ES-I3 (cell line): Measurements from ENCODE around the gene KRT3.

Experiments used
- H3K36me3 ChIP-seq: 2 replicates; pipeline ENCODE4 v1.6.1; 2013; ENCODE audit warnings: mild to moderate bottlenecking, low read length, control low read depth, moderate library complexity; ENCODE audit not compliant: insufficient read depth
- H3K4me1 ChIP-seq: 2 replicates; pipeline ENCODE4 v1.6.1; 2013; ENCODE audit warnings: mild to moderate bottlenecking, control low read depth, low read length; ENCODE audit not compliant: insufficient read depth
- H3K9ac ChIP-seq: 2 replicates; pipeline ENCODE4 v1.6.1; 2013; ENCODE audit warnings: low read depth, mild to moderate bottlenecking, low read length, moderate library complexity
- H3K9me3 ChIP-seq: 2 replicates; pipeline ENCODE4 v1.6.1; 2013; ENCODE audit warnings: mild to moderate bottlenecking, low read length, moderate library complexity; ENCODE audit not compliant: control insufficient read depth, insufficient read depth

KRT3 gene

DNA sequence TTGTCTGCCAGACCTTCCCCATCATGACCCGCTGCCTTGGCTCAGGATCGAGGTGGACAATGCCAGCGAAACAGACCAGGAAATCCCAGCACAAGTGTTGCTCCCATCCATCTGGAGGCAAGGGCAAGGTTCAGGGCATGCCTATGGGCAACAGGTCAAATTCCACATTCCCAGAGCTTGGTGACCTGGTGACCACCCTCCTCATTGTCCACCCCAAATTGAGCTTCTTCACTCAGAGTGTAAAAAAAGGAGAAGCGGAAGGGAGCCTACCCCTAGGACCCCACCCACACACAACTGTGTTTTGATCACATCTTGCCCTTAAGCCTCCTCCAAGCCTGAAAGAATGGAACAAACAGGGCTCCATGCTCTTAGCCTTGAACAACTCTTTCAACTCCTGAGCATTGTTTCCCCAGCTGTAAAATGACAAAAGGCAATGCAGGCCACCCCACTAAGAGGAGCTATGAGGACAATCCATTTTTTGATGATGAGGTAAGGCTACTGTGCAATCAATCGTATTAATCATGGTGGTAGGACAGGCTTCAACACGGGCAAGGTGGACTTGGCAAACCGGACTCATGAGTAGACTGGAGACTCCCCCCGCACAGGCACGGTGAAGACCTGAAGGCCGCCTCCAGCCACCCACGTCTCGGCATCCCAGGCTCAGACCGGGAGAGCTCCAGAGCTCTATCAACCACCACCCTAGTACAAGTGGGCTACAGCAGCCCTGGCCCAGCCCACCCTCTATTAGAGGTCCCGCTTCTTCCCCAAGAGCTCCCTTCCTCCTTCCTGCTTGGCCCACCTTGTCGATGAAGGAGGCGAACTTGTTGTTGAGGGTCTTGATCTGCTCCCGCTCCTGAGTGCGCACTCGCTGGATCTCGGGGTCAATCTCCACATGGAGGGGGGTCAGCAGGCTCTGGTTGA, 37.3 kb upstream of the KRT3 start:
- no peak overlapping the region for H3K9ac ChIP-seq
- peaks cover 9% of the 10 kb centered on the region; the same call in 1 of the 2 replicates for H3K4me1 ChIP-seq
- no peaks in the 10 kb centered on the region for H3K36me3 ChIP-seq
- H3K9me3 ChIP-seq: no peaks in the 10 kb centered on the region

DNA sequence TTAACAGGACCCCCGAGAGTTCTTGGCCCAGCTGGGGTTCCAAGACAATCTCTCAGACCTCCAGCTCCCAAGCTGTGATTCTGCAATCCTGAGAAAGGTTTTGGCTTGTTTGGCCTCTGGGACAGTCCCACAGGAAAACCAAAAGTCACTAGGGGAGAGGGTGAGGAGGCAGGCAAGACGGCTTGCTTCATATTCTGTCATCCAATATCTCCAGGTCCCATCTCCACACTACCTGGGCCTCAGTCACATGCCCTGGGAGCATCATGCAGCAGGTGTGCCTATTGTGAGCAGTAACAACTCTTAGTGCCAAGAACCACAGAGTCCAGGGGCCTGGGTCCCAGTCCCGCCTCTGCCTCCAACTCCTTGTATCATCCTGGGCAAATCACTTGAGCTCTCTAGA, 36.5 kb upstream of the KRT3 start:
- peaks cover 6% of the 10 kb centered on the region; the same call in 1 of the 2 replicates for H3K4me1 ChIP-seq
- H3K9ac ChIP-seq: no peak overlapping the region
- H3K36me3 ChIP-seq: no peaks in the 10 kb centered on the region
- no peaks in the 10 kb centered on the region for H3K9me3 ChIP-seq

DNA sequence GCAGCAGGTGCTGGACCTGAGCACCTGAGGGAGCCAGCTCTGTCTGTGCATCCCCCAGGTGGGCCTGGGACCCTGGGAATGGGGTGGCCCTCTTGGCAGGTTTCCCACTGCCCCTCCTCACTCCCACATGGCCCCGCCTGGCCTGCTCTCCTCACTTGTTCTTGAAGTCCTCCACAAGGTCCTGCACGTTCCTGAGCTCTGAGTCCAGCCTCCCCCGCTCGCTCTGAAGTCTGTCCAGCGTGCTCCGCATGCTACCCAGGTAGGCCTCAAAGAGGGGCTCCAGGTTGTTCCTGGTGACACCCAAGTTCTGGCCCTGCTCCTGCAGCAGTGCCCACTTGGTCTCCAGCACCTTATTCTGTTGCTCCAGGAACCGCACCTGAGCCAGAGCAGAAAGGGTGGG, 35.3 kb upstream of the KRT3 start:
- H3K9me3 ChIP-seq: no peaks in the 10 kb centered on the region
- H3K36me3 ChIP-seq: no peaks in the 10 kb centered on the region
- no peak overlapping the region for H3K9ac ChIP-seq
- H3K4me1 ChIP-seq: no peaks in the 10 kb centered on the region

DNA sequence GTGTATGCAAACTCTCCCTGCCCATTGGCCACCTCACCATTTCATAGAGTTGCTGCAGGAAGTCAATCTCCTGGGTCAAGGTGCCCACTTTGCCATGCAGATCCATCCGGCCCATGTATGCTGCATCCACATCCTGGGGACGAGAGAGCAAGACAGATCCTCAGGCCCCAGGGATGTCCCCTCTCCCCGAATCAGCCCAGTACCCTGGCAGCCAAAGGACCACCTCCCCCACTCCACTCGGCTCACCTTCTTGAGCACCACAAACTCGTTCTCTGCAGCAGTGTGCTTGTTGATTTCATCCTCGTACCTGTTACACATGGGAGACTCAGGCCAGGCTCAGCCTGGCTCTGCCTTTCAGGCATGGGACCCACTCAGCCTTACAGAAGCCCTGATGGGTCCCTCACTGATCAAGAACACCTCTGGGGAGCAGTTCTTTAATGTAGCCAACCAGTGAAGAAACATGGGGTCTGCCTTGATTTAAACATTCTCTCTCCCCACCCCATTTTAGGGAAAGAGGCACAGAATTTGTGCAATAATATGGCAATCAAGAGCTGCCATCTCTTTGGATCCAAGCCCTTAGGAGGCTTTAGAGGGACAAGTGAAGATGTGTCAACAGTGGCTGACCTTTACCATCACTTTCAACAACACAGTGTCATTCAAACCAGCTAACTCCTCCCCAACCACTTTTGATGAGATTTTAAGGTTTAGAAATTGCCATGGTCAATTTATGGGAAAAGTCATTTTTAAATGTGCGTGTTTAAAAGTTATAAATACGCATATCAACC, 34.3 kb upstream of the KRT3 start:
- Histone ChIP-seq H3K9ac (no peak overlapping the region), H3K9me3 (no peaks in the 10 kb centered on the region), H3K36me3 (no peaks in the 10 kb centered on the region), H3K4me1 (no peaks in the 10 kb centered on the region)

DNA sequence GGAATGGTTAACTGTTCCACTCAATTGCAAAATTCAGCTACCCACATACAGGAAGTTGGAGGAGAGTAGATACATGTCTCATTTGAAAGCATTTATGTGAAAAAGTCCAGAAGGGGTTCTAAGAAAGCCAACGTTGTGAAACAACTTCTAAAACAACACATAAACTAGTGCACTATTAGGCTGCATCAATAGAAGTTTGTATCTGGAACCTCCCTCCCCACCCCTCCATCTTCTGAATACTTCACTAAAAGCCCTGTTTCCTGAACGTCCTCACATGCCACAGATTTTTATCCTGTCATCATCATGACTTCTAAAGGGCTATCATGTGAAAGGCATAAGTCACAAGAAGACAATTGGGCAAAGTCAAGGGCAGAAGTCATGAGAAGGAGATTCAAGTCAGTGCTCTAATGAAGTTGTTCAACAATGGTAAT, 32.7 kb upstream of the KRT3 start:
- Histone ChIP-seq H3K36me3 (no peaks in the 10 kb centered on the region), H3K9ac (no peak overlapping the region), H3K4me1 (no peaks in the 10 kb centered on the region), H3K9me3 (no peaks in the 10 kb centered on the region)

DNA sequence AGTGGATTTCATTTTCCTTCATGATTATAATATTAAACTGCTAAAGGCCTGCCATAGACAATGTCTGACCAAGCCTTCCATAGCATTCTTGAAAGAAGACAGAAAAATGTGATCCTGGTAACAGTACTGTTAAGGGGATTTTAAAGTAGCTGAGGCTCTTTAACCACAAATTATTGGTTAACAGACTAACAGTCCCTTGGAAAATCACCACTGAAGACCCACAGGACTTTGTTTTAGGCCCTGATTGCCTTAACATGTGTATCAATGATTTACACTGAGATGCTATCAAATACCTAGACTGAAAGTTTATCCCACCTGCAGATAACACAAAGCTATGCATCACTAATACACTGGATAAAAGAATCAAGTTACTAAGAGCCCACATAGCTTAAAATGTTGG, 32.2 kb upstream of the KRT3 start:
- Histone ChIP-seq H3K36me3 (no peaks in the 10 kb centered on the region), H3K4me1 (no peaks in the 10 kb centered on the region), H3K9me3 (no peaks in the 10 kb centered on the region), H3K9ac (no peak overlapping the region)

DNA sequence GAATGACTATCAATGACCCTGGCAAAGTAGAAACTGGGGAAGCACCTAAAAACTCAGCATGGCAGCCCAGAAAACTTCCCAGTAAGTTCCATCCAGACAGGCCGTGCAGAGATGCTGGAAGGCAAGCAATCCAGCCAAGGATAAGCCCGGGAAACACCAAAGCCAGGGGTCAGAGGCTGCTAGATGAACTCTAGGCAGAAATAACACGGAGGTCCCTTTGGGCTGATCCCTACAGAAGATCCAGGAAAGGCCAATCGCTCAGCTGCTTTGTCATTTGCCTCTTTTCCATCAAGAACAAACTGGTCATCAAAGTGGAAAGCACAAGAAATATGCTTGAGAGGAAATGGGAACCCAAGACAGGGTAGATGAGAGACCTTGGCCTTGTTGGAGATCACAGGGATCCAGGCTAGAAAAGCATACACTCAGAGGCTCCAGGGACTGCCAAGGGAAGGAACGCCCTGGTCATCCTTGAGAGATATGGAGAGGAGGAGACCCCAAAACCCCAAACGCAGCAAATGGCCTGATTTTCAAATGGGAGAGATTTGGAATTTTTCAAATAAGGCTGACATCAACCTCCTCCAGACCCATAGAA, 31.7 kb upstream of the KRT3 start:
- Histone ChIP-seq H3K9ac (no peak overlapping the region), H3K4me1 (no peaks in the 10 kb centered on the region), H3K9me3 (no peaks in the 10 kb centered on the region), H3K36me3 (no peaks in the 10 kb centered on the region)

DNA sequence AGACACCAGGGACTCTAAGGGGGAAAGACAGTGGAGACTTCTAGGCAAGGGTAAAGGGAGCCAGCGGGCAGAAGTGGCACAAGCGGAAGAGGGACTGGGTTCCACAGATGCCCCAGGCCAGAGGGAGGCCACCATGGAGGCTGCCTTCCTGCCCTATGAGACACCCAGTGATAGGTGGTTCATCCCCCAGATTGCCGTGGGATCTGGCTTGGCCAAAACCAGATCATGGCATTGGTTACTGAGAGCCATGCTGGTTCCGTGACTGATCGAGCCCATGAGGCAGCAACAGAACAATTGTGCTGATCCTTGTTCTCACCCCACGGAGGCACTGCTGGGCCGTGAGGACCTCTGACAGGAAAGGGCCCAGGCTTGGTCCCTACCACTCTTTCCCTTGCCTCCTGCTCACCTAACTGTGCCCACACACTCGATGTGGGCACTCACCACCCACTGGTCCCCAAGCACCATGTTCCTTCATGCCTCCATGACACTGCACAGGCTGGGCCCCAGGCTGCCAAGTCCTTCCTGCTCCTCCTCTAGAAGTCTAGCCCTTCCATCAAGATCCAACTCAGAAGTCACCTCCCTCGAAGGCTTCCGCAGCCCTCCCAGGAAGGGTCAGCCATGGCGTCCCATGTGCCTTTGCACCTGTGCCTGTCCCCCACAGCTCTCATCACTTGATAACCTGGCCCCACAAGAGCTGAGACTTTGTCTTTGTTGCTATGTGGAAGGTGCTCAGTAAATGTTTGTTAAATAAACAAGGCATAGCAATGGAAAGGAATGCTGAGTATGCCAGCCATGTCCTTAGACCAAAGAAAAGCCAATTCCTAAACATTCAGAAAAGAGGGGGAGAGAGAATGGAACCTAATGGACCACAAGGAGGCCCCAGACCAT, 30.9 kb upstream of the KRT3 start:
- Histone ChIP-seq H3K36me3 (no peaks in the 10 kb centered on the region), H3K4me1 (no peaks in the 10 kb centered on the region), H3K9ac (no peak overlapping the region), H3K9me3 (no peaks in the 10 kb centered on the region)

DNA sequence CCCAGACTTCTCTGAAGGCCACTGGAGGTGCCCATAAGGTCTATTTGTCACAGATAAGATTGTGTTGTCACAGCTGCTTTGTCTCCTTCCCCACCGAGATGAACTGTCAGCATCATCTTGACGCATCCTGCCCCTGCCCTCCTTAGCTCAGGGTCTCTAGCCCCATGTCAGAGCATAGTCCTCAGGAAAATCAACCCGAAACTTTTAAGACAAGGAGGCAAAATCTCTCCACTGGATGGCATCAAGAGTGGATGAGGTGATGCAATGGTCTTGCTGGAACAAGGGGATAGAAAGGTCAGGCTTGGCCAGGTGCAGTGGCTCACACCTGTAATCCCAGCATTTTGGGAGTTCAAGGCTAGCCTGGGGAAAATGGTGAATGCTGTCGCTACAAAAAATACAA, 30.0 kb upstream of the KRT3 start:
- Histone ChIP-seq H3K36me3 (no peaks in the 10 kb centered on the region), H3K9me3 (no peaks in the 10 kb centered on the region), H3K4me1 (no peaks in the 10 kb centered on the region), H3K9ac (no peak overlapping the region)

DNA sequence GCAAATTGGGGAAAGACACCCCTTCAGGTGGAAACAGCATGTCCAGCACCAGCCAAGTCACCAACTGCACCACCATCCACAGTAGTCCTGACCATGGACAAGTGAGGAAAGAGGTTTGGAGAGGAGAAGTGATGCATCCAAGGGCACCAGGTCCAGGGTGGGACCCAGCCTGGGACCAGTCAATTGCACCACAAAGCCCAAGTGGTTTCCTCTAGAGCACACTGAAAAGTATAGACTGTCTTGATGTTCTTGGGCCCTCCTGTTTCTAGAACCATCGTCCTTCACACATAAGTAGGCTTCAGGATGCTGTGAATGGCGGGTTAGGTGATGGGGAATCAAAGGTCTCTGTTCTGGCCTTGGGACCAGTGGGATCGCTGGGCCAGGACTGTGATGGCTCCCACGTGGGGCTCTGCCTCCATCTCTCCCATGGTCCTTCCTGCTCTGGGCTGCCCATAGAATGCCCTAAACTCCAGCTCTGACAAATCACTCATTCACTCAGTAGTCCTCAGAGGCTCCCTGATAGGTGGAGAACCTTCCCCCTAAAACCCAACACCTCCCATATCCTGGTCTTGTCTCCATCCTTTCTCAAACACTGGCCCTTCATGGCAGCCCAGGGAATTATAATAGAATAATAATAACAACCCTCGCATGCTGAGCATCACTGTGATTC, 29.0 kb upstream of the KRT3 start:
- H3K9me3 ChIP-seq: no peaks in the 10 kb centered on the region
- H3K9ac ChIP-seq: no peak overlapping the region
- H3K36me3 ChIP-seq: no peaks in the 10 kb centered on the region
- no peaks in the 10 kb centered on the region for H3K4me1 ChIP-seq

DNA sequence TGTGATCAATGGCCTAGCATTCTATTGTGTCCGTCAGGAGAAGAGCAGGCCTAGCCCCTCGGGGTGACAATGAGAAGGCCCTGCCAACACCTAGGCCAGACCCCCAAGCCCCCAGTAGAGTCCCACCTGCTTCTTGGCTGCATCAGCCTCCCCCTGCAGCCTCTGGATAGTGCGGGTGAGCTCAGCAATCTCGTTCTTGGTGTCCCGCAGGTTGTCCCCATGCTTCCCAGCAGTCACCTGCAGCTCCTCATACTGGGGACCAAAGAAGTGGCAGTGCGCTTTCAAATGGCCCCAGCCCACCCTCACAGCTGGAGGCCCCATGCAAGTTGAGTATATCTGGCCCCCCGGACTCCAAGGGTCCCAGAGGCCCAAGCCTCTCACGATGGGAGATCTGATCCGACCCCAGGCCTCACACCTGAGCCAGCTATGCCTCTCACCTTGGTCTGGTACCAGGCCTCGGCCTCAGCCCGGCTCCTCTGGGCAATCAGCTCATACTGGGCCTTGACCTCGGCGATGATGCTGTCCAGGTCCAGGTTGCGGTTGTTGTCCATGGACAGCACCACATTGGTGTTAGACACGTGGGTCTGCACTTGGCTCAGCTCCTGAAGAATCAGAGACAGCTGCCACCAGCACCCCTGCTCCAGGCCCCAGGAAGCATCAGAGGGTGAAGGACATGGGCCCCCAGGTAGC, 28.0 kb upstream of the KRT3 start:
- H3K9ac ChIP-seq: no peak overlapping the region
- H3K4me1 ChIP-seq: no peaks in the 10 kb centered on the region
- H3K36me3 ChIP-seq: no peaks in the 10 kb centered on the region
- H3K9me3 ChIP-seq: no peaks in the 10 kb centered on the region

DNA sequence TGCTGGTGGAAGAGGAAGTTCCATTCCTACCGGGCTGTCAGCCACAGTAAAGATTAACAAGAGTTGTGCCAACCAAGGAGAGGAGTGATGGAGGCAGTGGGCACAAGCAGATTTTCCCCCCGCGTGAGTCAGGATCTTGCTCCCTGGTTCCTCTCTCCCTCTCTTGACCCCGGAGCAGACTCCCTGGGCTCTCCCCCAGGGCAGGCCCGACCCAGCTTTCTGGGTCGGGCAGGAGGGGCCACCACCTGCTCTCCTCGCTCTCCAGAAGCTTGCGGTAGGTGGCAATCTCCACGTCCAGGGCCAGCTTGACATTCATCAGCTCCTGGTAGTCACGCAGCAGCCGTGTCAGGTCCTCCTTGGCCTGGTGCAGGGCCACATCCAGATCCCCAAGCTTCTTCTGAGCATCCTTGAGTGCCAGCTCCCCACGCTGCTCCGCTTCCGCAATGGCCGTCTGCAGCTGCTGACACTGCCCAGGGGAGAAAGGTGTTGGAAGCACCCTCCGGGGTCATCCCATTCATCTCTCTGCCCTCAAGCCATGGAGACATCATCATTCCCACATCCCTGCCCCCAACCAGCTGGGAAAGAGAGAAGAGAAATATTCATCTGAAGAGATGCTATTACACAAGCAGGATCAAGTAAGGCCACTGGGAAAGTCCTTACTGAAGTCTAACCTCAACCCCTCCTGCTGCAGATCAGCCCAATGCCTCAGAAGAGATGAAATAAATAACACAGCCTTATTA, 27.0 kb upstream of the KRT3 start:
- no peaks in the 10 kb centered on the region for H3K4me1 ChIP-seq
- no peaks in the 10 kb centered on the region for H3K9me3 ChIP-seq
- no peaks in the 10 kb centered on the region for H3K36me3 ChIP-seq
- H3K9ac ChIP-seq: no peak overlapping the region
